Brain pericyte (primary cell): ENCODE measurements around the gene TMEM101.
A peak's percentile ranks its signal among the peaks of the same experiment; 100 is the strongest.
"Not testable (repeated sequence)": the region's sequence is repeated elsewhere in the genome, so short reads cannot be mapped to it uniquely, and the experiment has no call there.

ENCODE experiments used
- DNase-seq: peaks from one replicate; pipeline ENCODE4 v3.0.0-alpha.2; 2012; ENCODE audit warnings: low read depth, low spot score

The TMEM101 gene

DNA sequence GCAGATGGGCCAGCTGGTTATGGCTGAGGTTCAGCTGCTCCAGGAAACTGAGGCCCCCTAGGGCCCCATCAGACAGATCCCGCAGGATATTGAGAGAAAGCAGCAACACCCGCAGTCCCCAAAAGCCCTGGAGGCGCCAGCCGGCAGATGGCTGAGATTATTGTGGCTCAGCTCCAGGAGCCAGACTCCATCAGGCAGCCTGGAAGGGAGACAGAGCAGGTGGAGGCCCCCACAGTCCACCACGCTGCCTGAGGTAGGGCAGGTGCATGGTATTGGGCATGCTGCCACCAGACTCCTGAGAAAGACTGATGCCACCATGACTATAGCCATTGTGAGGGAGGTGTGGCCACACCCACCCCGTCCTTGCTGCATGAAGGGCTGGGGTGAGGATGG is 9.5 kb upstream of the TMEM101 start:
- no peak for DNase-seq

DNA sequence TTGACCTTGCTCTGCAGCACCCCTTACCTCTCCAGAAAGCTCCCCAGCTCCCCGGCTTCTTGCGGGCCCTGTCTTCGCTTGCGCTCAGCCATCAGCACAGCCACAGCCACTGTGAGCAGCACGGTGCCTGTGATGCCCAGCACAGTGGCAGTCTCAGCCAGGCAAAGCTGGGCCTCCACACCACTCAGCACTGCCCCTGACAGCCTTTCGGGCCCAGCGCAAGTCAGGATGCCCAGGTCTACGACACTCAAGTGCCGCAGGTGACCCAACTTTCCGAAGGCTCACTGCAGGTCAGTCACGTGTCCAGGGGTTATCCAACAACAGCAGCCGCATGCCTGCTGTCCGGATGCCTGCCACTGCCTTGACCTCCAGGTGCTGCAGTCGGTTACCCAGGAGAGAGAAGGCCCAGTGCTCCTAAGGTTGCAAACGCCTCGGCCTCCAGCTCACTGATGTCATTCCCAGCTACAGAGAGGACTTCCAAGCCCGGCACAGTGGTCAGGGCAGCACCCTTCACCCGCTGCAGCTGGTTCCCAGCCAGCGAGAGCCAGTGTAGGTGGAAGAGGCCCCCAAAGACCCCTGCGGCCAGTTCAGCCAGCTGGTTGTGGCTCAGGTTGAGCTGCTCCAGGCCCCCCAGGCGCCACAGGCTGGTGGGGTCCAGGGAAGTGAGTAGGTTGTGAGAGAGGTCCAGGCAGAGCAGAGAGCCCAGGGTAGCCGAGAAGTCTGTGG is 8.9 kb upstream of the TMEM101 start:
- no peak for DNase-seq

DNA sequence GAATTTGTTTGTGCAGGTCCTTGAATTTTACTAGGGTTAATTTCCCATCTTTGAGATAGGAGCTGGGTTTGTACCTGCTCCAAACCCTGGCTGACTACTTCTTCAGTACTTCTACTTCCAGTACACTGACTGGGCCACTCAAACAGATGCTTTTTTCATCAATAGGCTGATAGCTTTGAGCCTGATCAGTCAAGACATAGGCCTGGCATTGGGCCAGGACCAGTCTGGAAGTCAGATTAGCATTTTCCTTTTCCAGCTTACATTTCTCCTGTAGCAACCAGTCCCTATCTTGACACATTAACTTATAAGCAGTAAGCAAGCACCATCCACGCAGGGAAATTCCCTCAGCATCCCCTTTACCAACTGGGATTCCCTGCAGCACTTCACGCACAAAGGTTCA is 7.5 kb upstream of the TMEM101 start:
- DNase-seq = no peak

DNA sequence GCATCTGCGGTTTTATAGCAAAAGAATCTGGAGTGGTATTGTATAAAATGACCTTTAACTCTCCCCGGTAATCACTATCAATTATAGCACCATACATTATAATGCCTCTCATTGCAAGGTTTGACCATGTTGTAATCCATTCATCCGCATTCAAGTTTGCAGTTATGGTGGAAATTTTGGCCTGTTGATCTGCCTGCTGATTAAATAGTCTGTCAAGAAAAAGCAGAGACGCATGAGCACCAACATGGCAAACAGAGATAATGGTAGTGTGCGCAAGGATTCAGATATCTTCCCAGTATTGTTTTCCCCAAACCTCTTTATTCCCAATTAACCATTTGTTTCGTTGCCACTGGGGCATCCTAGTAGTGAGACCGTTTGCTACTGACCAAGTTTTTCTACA is 6.5 kb upstream of the TMEM101 start:
- DNase-seq = not testable (repeated sequence)

DNA sequence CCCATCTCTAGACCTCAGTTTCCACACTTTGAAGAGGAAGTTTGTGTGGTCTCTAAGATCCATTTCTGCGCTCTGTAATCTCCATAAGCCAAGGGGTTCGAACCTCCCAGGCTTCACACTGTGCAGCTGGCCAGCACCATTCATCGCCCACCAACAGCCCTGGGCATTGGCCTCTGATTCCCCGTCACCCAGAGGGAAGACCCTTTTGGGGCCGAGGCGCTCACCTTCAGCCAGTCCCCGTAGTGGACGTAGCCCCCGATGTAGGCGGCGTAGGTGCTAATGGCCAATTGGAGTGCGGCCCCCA is 678 bp downstream of the TMEM101 start:
- no peak for DNase-seq

DNA sequence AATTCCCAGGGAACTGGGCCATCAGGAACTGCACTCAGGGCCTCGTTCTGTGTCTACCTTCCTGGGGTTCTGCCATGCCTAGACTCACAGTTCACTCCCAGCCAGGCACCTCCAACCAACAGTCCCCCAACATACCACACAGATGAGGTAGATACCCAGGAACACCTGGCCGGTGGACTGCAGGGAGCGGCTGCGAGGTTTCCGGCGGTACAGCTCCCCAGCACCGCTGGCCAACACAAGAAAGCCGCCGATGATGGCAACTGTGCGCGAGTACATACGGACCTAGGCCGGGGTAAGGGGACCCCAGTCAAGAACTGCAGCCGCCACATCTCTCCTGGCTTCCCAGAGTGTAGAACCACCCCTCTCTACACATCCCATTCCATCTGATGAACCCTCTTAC is 1.9 kb downstream of the TMEM101 start:
- no peak for DNase-seq

DNA sequence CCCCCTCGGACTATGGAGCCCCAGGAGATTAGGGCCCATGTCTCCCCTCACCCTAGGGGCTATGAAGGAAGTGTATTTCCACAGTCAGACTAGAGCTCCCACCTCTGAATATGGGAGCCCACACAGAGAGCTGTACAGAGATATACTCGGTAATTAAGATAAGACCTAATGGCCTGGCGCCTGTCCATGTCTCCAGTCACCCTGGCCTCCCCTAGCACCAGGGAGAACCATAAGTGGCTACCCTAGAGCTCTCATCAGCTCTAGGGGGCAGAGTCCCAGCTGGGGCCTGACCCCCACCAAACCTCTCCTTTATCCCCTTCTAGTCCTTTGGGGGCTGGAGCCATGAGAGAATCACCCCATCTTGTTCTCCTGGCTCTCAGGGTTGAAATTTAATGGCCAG is 2.4 kb downstream of the TMEM101 start:
- DNase-seq = no peak

DNA sequence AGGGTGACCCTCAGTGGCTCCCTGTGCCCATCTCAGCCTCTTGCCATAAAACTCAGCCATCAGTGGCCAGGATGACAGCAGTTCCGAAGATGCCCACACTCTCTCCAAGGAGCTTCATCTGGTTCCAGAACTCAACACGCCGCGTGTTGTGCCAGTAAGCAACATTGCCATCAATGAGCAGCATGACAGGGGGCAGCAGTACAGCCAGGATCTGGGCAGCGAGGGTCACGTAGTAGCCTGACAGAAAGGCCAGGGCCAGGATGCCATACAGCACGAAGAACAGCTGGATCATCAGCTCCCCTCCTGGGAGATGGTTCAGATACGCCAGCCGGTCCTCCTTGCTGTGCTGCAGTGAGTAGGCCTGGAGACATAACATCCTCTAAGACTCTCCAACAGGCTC is 2.9 kb downstream of the TMEM101 start:
- no peak for DNase-seq

DNA sequence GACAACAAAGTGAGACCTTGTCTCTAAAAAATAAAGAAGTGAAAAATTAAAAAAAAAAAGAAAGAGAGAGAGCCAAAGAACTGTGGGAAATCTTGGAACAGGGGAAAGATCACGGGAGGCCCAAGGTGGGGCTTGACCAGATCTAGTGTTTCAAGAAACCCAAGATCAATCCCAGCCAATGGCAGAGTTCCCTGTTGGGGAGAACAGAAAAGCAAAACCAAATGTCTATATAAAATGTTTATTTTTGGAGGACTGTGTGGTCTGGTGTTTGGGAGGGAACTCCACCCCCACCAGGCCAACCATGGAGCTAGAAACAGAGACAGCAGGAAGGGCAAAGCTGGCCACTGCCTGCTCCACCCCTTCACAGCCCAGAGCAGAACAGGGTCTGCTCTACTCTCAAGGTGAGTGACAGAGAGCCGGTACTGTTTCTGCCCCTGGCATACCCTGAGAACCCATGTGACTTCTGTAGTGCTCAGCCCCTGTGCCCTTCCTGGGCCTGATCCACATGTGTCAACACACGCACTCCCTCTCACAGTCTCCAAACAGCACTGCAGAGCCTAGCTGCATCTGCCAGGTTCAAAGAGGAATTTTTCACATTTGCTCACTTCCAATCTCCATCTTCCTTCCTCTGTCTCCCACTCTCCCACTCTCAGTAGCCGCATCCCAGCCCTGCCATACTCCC is 3.7 kb downstream of the TMEM101 start:
- DNase-seq = peak; percentile 60

DNA sequence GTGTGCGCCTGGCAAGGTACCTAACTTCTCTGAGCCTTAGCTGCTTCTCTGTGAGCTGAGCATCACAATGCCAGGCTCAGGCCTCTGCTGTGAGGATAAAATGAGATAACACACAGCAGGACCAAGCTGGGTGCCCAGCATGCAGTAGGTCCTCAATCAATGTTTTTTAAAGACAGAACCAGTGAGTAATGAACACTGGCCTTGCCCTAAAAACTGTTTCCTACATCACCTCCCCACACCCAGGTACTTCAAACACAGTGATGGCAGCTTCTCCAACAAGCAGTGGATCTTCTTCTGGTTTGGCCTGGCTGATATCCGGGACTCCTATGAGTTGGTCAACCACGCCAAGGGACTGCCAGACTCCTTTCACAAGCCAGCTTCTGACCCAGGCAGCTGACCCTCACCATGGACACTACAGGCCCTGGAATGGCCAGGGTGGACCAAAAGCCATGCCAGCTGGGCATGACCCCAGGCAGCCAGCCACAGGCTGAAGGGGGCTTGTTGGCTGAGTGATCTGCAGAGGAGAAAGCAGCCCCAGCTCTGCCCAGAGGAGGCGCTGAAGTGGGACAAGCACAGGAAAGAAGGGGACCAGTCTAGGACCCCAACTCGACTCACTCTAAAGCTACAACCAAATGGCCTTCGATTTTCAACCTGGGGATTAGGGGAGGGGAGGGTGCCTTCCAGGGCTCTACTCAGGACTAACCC is 6.4 kb downstream of the TMEM101 start:
- DNase-seq = no peak

DNA sequence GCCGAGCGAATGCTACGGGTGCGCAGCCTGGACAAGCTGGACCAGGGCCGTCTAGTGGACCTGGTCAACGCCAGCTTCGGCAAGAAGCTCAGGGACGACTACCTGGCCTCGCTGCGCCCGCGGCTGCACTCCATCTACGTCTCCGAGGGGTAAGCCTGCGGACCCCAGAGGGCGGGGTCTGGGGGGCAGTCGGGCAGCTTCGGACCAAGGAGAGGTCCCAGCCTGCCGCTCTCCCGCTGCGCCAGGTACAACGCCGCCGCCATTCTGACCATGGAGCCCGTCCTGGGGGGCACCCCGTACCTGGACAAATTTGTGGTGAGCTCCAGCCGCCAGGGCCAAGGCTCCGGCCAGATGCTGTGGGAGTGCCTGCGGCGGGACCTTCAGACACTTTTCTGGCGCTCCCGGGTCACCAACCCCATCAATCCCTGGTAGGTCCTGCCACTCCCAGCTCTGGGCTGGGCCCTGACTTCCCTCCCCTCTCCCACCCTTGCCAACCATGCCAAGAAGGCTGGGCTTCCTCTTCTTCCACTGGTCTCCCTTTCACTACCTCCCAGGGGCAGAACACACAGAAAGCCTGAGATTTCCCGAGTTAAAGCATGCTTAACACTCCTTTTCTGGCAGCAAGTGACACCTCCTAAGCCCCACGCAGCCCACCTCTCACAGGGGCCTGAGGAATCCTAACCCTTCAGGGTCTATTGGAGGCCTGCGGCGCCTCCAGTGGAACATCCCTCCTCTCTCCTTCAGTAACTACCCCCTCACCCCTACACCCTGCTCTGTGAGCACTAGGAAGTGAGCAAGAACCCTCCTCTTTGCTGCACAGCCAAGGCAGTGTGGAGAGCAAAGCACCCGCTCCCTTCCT is 7.2 kb downstream of the TMEM101 start:
- DNase-seq = no peak

DNA sequence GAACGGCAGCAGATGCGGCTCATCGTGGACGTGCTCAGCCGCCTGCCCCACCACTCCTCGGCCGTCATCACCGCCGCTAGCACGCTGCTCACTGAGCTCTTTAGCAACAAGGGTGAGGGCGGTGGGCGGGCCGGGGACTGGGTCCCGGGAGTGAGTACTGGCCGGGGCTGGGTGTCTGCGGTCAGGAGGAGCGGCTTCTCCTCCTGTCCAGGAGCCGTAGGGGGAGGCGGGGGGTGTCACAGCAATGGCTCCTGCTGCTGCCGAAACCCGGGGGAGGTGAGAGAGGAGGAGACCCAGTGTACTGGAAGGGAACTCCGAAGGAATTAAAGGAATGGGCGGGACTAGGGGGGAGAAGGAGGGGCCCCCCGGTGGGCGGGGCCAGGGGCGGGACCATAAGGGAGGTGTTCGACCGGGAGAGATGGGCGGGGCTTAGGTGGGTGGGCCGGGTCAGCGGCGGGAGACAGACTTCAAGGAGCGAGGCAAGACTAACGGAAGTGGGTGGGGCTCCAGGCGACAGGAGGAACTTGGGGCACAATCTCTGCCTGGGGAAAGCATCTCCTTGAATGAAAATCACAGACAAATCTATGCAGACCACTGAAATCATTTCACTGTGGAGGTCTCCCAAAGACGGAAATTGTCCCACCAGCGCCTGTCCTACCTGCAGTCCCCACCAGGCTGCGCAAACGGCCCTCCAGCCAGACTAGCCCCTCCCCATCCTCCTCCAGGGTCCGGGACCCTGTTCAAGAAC is 8.0 kb downstream of the TMEM101 start:
- peak; percentile 87 for DNase-seq

DNA sequence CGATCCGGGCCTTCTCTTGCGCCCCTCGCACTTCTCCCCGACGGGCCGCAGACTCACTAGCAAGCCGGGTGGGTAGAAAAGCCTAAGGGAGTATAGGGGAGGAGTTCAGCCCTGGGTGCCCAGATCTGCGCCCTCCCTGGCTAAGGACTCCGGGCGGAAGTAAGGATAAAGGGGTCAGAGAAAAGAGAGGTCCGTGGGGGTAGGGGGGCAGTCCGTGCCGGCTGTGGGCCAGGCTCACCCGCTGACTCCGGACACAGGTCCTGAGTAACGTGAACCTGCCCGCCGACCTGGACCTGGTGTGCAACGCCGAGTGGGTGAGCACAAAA is 8.5 kb downstream of the TMEM101 start:
- DNase-seq = no peak

DNA sequence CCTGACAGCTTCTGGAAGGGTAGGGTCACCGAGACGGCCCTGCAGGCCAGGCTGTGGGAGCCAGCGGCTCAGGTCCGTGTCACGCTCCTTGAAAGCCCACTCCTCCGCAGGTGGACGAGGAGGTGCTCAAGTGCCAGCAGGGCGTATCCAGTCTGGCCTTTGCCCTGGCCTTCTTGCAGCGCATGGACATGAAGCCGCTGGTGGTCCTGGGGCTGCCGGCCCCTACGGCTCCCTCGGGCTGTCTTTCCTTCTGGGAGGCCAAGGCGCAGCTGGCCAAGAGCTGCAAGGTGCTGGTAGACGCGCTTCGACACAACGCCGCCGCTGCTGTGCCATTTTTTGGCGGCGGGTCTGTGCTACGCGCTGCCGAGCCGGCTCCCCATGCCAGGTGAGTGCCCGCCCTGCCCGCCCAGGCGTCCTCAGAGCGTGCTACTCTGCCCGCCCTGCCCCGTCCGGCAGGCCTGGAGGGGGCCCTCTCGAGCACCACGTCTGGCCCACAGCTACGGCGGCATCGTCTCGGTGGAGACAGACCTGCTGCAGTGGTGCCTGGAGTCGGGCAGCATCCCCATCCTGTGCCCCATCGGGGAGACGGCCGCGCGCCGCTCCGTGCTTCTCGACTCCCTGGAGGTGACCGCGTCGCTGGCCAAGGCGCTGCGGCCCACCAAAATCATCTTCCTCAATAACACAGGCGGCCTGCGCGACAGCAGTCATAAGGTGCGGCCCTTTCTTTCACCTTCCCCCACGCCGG is 9.1 kb downstream of the TMEM101 start:
- no peak for DNase-seq

DNA sequence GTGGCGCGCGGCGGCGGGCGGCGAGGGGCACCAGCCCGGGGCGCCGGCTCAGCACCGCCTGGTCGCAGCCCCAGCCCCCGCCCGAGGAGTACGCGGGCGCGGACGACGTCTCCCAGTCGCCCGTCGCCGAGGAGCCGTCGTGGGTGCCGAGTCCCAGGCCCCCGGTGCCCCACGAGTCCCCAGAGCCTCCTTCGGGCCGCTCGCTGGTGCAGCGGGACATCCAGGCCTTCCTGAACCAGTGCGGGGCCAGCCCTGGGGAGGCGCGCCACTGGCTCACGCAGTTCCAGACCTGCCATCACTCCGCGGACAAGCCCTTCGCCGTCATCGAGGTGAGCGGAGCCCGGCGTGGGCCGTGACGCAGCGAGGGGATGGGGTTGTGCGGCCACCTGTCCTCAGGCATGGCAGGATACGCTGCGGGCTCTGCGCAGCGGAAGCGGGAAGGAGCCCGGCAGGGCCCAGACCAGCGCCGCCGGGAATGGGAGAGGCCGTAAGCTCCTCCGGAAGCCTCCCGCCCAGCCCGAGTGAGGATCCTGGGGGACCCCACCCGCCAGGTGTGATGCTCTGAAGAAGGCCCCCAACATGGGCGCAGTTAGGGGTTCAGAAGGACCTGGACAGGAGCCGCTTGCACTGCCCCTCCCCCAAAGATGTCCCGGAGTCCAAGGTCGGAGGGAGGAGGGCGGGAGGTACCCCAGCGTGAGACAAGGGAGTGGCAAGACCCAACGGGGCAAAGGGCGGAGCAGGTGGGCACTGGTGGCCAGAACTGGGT is 9.8 kb downstream of the TMEM101 start:
- DNase-seq = no peak

DNA sequence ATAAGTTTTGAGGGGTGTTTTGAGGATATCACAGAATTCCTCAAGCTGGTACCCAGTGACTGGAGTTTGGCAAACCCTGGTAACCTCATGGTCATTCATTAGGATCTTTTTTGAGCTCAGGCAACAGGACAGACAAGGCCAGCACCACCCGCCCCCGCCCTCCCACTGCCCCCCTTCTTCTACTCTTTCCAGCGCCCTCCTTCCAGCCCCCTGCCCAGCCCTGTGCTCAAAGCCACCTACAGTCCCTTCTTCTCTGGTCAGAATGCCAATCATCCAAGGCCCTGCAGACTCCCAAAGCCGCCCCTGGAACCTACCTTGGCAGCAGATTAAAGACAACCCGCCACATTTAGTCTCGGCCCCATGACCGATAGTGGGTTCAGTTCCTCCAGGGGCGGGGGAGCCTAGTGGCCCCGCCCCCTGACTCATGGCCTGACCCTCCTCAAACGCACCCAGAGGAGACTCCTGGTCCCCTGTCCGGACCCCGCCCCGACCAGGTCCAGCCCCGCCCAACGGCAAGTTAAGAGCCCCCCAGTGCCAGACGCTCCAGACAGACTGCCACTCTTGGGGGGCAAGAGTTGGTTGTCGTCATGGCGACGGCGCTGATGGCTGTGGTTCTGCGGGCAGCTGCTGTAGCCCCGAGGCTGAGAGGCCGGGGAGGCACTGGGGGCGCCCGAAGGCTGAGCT is 10.5 kb downstream of the TMEM101 start, which contains the start of gene NAGS:
TSS of gene NAGS (plus strand) at position 546 of the 684 bp plus-strand sequence. CDS start at position 588, 42 bp downstream.
- no peak for DNase-seq

DNA sequence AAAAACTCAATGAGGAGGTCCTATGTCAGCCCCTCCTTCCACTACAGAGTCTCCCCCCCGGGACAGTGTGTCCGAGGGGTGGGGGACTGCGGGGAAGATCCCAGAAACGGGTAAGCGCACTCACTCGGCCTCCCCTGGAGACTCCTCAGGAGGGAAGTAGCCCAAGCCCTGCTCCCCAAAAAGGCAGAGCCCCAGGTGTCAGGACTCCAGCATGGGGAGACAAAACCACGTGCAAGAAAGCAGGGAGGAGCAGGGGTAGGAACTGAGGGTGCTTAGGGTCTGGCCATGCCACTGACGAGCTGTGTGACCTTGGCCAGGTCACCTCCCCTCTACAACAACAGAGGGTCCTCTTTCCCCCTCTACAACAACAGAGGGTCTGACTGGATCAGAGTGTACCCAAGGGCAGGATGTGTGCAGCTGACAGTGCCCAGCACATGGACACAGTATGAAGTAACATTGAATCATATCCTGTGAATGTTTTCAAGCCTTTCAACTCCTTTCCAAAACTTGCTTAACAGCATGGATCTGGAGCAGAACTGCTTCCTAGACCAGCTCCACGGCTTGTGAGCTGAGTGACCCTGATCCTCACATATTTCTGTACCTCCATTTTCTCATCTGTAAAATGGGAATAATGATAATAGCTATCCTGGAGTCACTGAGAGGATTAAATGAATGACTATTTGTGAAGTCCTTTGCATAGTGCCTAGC is 12.5 kb downstream of the TMEM101 start:
- DNase-seq = no peak

DNA sequence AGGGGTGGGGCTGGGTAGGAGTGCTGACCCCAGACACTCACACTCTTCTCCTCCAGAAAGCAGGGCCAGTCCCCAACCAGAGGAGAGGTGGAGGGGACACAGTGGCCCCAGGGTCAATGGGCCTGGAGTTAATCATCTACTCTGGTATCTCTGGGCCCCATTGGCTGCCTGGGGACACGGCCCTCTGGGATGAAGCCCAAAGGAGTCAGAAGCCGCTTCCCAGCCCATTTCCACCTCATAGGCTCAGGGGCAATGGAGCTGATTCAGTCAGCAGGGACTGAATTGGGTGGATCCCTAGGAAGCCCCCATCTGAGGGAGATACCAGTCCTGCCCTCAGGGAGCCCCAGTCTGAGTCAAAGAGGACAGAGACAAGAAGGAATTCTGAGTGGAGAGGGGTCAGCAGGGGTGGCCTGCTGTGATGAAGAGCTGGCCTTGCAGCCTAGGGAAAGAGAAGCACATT is 13.3 kb downstream of the TMEM101 start:
- DNase-seq = no peak
